WTC11 (cell line): ENCODE measurements around the gene MIER1.

Source experiments
- SMAD3 ChIP-seq: sonication (generic); formaldehyde crosslinking; IDR thresholded peaks from 2 replicates; pipeline ENCODE4 v1.8.0; 2022; ENCODE audit warnings: missing genetic modification reagents, mild to moderate bottlenecking, borderline replicate concordance
- TF ChIP-seq, protein P1 (sequence below): fragments of 200-600 bp; IDR thresholded peaks from 2 replicates; pipeline ENCODE4 v1.8.0; 2022; ENCODE audit warnings: antibody characterized with exemption
- TF ChIP-seq, protein P2 (sequence below): sonication (generic); formaldehyde crosslinking; IDR thresholded peaks from 2 replicates; pipeline ENCODE4 v1.8.0; 2022; ENCODE audit warnings: mild to moderate bottlenecking, missing genetic modification reagents

DNA sequence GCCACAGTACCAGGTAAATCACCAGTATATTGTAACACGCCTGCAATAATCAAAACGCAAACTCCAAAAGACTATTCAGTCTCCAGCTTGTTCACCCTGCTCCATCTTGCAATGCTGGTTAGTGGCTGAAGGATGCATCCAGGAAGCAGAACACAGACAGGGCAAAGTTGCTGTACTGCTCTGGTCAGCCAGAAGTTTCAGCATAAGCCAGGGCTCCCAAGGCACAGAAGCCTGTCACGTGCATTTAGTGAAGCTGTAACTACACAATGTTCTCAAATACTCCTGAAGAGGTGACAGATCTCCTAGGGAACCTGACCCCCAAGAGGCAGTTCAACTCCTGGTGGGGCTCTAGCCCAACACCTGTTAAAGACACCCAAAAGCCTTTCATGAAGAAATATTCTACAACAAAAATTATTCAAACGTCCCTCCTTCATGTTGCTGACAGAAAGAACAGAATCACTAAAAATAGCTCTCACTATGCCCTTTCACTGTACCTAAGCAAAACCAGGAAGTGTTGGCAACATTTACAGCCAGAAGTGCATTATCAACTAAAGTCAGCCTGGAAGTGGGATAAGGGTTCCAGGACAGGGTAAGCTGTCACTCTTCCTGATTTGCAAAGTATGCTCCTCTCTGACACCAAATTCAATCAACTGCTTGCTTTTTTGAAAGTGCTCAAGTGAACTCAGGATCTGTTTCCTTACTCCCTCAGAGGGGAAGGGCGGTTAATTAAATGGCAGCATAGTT is 77.1 kb downstream of the MIER1 start:
- TF ChIP-seq, protein P1, sequence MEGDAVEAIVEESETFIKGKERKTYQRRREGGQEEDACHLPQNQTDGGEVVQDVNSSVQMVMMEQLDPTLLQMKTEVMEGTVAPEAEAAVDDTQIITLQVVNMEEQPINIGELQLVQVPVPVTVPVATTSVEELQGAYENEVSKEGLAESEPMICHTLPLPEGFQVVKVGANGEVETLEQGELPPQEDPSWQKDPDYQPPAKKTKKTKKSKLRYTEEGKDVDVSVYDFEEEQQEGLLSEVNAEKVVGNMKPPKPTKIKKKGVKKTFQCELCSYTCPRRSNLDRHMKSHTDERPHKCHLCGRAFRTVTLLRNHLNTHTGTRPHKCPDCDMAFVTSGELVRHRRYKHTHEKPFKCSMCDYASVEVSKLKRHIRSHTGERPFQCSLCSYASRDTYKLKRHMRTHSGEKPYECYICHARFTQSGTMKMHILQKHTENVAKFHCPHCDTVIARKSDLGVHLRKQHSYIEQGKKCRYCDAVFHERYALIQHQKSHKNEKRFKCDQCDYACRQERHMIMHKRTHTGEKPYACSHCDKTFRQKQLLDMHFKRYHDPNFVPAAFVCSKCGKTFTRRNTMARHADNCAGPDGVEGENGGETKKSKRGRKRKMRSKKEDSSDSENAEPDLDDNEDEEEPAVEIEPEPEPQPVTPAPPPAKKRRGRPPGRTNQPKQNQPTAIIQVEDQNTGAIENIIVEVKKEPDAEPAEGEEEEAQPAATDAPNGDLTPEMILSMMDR = no peak
- TF ChIP-seq, protein P2, sequence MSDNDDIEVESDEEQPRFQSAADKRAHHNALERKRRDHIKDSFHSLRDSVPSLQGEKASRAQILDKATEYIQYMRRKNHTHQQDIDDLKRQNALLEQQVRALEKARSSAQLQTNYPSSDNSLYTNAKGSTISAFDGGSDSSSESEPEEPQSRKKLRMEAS (CRISPR knock-in tag) = no peak
- TF ChIP-seq SMAD3 (CRISPR knock-in tag) = no peak
